ENCODE results near the gene STUB1. TPM values are rescaled to one million over a fixed set of nuclear protein-coding genes. Genes with fewer than 3 reads are reported as not detected.

The STUB1 gene
- total RNA-seq, 1 experiment from 2014 or later, result 102 TPM

DNA sequence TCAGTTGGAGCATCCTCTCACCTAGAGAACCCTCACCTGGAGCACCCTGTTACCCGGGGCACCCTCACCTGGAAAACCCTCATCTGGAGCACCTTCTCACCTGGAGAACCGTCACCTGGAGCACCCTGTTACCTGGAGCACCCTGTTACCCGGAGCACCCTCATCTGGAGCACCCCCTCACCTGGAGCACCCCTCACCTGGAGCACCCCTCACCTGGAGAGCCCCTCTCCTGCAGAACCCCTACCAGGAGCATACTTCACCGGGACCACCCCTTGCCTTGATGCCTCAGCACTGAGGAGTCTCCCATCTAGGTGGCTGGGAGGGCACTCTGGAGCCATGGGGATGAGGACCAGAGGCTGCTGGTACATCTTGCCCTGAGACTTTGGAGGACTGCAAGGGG is 28.7 kb downstream of the STUB1 start:
- Mint-ChIP-seq H3K4me1 (peaks cover 3 to 10% of the 10 kb centered on the region in 2 experiments; a peak in 3 of 4 replicates), H3K27ac (no peak overlapping the region), H3K27me3 (ENCODE audit: low read depth) (peaks cover 81% of the 10 kb centered on the region), H3K9me3 (peaks cover 0 to 2% of the 10 kb centered on the region in 2 experiments; a peak in 2 of 5 replicates), H3K36me3 (ENCODE audit: insufficient read depth in 1 of 3, low read depth in 3 of 3) (no peaks in the 10 kb centered on the region), H3K4me3 (no peak overlapping the region)
- H4K91ac ChIP-seq (ENCODE audit: insufficient read length, low read depth, low read length), result no peak overlapping the region
- WGBS (ENCODE audit: extremely low coverage, insufficient read length, low lambda C conversion rate), result no CpG with 5 or more reads among the region's 4 CpGs
- no peak overlapping the region for H3K14ac ChIP-seq (ENCODE audit: insufficient read depth, low read length)
- no peak overlapping the region for H2AFZ ChIP-seq (ENCODE audit: low read length)
- H3K79me1 ChIP-seq (ENCODE audit: insufficient read depth, low read depth, low read length, poor library complexity, severe bottlenecking), result no peaks in the 10 kb centered on the region
- no peaks in the 10 kb centered on the region for H3K79me2 ChIP-seq (ENCODE audit: insufficient read depth, low read length)
- no peak overlapping the region for H2BK120ac ChIP-seq (ENCODE audit: low read depth, low read length, poor library complexity, severe bottlenecking)
- H2BK12ac ChIP-seq (ENCODE audit: insufficient read length, low read depth, low read length), result no peak overlapping the region
- no peak overlapping the region for H3K27ac ChIP-seq (ENCODE audit: insufficient read length, low read depth, low read length)
- no peak overlapping the region for H4K8ac ChIP-seq (replicated peaks; ENCODE audit: insufficient read length, low read depth, low read length)
- H3K23ac ChIP-seq (ENCODE audit: insufficient read length, low read depth, low read length), result no peak overlapping the region
- no peak overlapping the region for H2BK5ac ChIP-seq (ENCODE audit: insufficient read length, low read length)
- H2BK15ac ChIP-seq (ENCODE audit: low read depth, low read length), result no peak overlapping the region
- H3K4ac ChIP-seq (ENCODE audit: low read depth, low read length), result no peak overlapping the region
- no peak overlapping the region for H3K4me2 ChIP-seq (ENCODE audit: insufficient read depth, insufficient read length, low read length)
- H3K9me3 ChIP-seq (ENCODE audit: control insufficient read depth, low read depth, low read length), result no peaks in the 10 kb centered on the region
- H4K5ac ChIP-seq (ENCODE audit: insufficient read length, low read depth, low read length), result no peak overlapping the region
- H3K27me3 ChIP-seq (ENCODE audit: insufficient read depth, low read length), result peaks cover 24% of the 10 kb centered on the region; the same call in 1 of the 2 replicates
- no peaks in the 10 kb centered on the region for H4K20me1 ChIP-seq (ENCODE audit: control insufficient read depth, insufficient read depth, insufficient read length)
- no peak for DNase-seq
- H2AK5ac ChIP-seq (ENCODE audit: insufficient read length, low read length), result no peak overlapping the region
- TF ChIP-seq CTCF (conservative IDR thresholded peaks at IDR 0.05), result no peak
- no peak overlapping the region for H3T11ph ChIP-seq (ENCODE audit: low read length)
- H3K56ac ChIP-seq (ENCODE audit: insufficient read length, low read depth, low read length), result no peak overlapping the region
- H3K23me2 ChIP-seq (ENCODE audit: insufficient read length, low read depth, low read length, poor library complexity, severe bottlenecking), result peaks cover 4% of the 10 kb centered on the region
- H3K18ac ChIP-seq (ENCODE audit: insufficient read length, low read depth, low read length), result no peak overlapping the region
- no peak overlapping the region for H2BK20ac ChIP-seq (ENCODE audit: low read depth, low read length, poor library complexity, severe bottlenecking)
- H3K9ac ChIP-seq (ENCODE audit: extremely low read depth, insufficient read length, low read length), result no peak overlapping the region
- no peaks in the 10 kb centered on the region for H3K4me1 ChIP-seq (ENCODE audit: insufficient read depth, low read length)

Data from H9 (cell line).